GM12878 (cell line): ENCODE measurements around the gene PTPRM. TPM values are rescaled to one million over a fixed set of nuclear protein-coding genes. Genes with fewer than 3 reads are reported as not detected.

Source experiments
- ATAC-seq: fragments of 200-7000 bp; cut with Tn5 transposase; 3 replicates; pipeline ENCODE4 v1.9.1; 2020; ENCODE audit warnings: mild to moderate bottlenecking, moderate library complexity
- BruUV-seq: library from RNA; stranded (reverse); fragments of 400-500 nt; replicated peaks from 2 replicates; lab custom pipeline; 2021; lab: Mats Ljungman, UMichigan
- CTCF ChIA-PET: fragments of 300-600 bp; sonication (Branson Sonifier 250); formaldehyde crosslinking; extraction: SDS; loops from one replicate; lab custom pipeline; 2021; ENCODE audit warnings: inconsistent platforms; lab: Yijun Ruan, JAX
- POLR2A ChIA-PET: fragments of 350-600 bp; formaldehyde crosslinking; extraction: SDS; loops from one replicate; lab custom pipeline; 2021; ENCODE audit warnings: inconsistent platforms; lab: Charles Lee
- RAD21 ChIA-PET: fragments of 300-600 bp; sonication (Branson Sonifier 250); formaldehyde crosslinking; loops from one replicate; lab custom pipeline; 2023; ENCODE audit warnings: antibody characterized with exemption; ENCODE audit not compliant: unreplicated experiment; lab: Charles Lee
- SMC1A ChIA-PET: fragments of 300-600 bp; sonication (Branson Sonifier 250); formaldehyde crosslinking; loops from one replicate; lab custom pipeline; 2023; ENCODE audit not compliant: unreplicated experiment, uncharacterized antibody; lab: Charles Lee
- DNase-seq: peaks from one replicate; pipeline ENCODE4 v3.0.0-alpha.2; 2011; ENCODE audit warnings: low read depth, low spot score
- FAIRE-seq: peaks from 3 replicates; lab custom pipeline; 2011; peaks lifted over from hg19 to GRCh38; lab: Jason Lieb, UNC
- H2AFZ ChIP-seq: 2 replicates; pipeline ENCODE4 v1.6.0; 2011; ENCODE audit warnings: low read depth, low read length, control low read depth; ENCODE audit not compliant: control insufficient read depth
- H3K27ac ChIP-seq: 2 replicates; pipeline ENCODE4 v1.5.1; 2011; ENCODE audit warnings: control low read depth; ENCODE audit not compliant: control insufficient read depth, insufficient read depth
- H3K27me3 ChIP-seq, 2 experiments: replicated peaks in 1 of 2; 2 replicates each; pipeline versions ENCODE4 v1.6.0 to v1.6.1; 2011; ENCODE audit warnings: low read length in 1 of 2; ENCODE audit not compliant: control insufficient read depth in 2 of 2, insufficient read depth in 2 of 2
- H3K36me3 ChIP-seq, 2 experiments: 2 replicates each; pipeline ENCODE4 v1.5.1; 2011; ENCODE audit warnings: low read length in 1 of 2; ENCODE audit not compliant: control insufficient read depth in 2 of 2, insufficient read depth in 2 of 2
- H3K4me1 ChIP-seq: 2 replicates; pipeline ENCODE4 v1.6.1; 2011; ENCODE audit warnings: mild to moderate bottlenecking, low read length, moderate library complexity, mixed read lengths; ENCODE audit not compliant: control insufficient read depth, insufficient read depth
- H3K4me2 ChIP-seq: 2 replicates; pipeline ENCODE4 v1.6.0; 2011; ENCODE audit warnings: control low read depth; ENCODE audit not compliant: control insufficient read depth, insufficient read depth
- H3K4me3 ChIP-seq: fragments of 200-600 bp; sonication (generic); 2 replicates; pipeline ENCODE4 v1.5.1; 2016
- H3K79me2 ChIP-seq: 2 replicates; pipeline ENCODE4 v1.6.0; 2011; ENCODE audit warnings: low read length; ENCODE audit not compliant: control insufficient read depth, insufficient read depth
- H3K9ac ChIP-seq: 2 replicates; pipeline ENCODE4 v1.8.0; 2011; ENCODE audit warnings: low read length, control low read depth, mixed read lengths; ENCODE audit not compliant: control insufficient read depth, insufficient read depth
- H3K9me3 ChIP-seq: replicated peaks from 3 replicates; pipeline ENCODE4 v1.5.1; 2011; ENCODE audit warnings: mild to moderate bottlenecking, low read length; ENCODE audit not compliant: control insufficient read depth, insufficient read depth
- H4K20me1 ChIP-seq: 2 replicates; pipeline ENCODE4 v1.6.0; 2011; ENCODE audit not compliant: control insufficient read depth, insufficient read depth
- BHLHE40 ChIP-seq, 2 experiments: fragments of 450-650 bp in 1 of 2; IDR thresholded peaks; 2 replicates each; pipeline ENCODE4 v1.6.1; 2011 to 2017; ENCODE audit warnings: low read depth in 2 of 2, borderline replicate concordance in 1 of 2, improper control_type of control experiment in 1 of 2, low read length in 1 of 2, mild to moderate bottlenecking in 1 of 2
- CEBPB ChIP-seq, 2 experiments: fragments of 150-350 bp in 1 of 2; IDR thresholded peaks; 2 replicates each; pipeline ENCODE4 v1.6.1; 2012 to 2014; ENCODE audit warnings: low read depth in 2 of 2, low read length in 2 of 2, borderline replicate concordance in 1 of 2, inconsistent platforms in 1 of 2
- MEF2B ChIP-seq: fragments of 450-650 bp; IDR thresholded peaks from 2 replicates; pipeline ENCODE4 v1.6.1; 2018; ENCODE audit warnings: mild to moderate bottlenecking, moderate library complexity; ENCODE audit not compliant: partially characterized antibody, poor library complexity, severe bottlenecking
- MTA2 ChIP-seq: fragments of 450-650 bp; IDR thresholded peaks from 2 replicates; pipeline ENCODE4 v1.6.1; 2016; ENCODE audit warnings: low read depth, mild to moderate bottlenecking, moderate library complexity
- NFYB ChIP-seq: IDR thresholded peaks from 2 replicates; pipeline ENCODE4 v1.6.1; 2011; ENCODE audit warnings: low read depth, mild to moderate bottlenecking, low read length, improper control_type of control experiment, moderate library complexity; ENCODE audit not compliant: insufficient read depth
- RAD21 ChIP-seq: IDR thresholded peaks from 2 replicates; pipeline ENCODE4 v1.6.1; 2011; ENCODE audit warnings: mild to moderate bottlenecking, low read depth, low read length, moderate library complexity; ENCODE audit not compliant: insufficient read depth
- RFX5 ChIP-seq: IDR thresholded peaks from 2 replicates; pipeline ENCODE4 v1.6.1; 2011; ENCODE audit warnings: low read depth, low read length, improper control_type of control experiment
- SIN3A ChIP-seq: IDR thresholded peaks from 2 replicates; pipeline ENCODE4 v1.6.1; 2012; ENCODE audit warnings: low read depth, low read length, improper control_type of control experiment
- ZNF384 ChIP-seq: IDR thresholded peaks from 2 replicates; pipeline ENCODE4 v1.6.1; 2012; ENCODE audit warnings: low read depth, mild to moderate bottlenecking, low read length, improper control_type of control experiment, borderline replicate concordance
- WGBS: methylation state at CpG from one replicate; pipeline ENCODE4 v1.1.6; 2016; ENCODE audit warnings: low lambda C conversion rate; ENCODE audit not compliant: insufficient replicate concordance, insufficient coverage; ENCODE audit errors: missing lambda C conversion rate; 5-methylcytosine and 5-hydroxymethylcytosine counted together
- in situ Hi-C: fragments of 300-500 bp; cut with MboI; formaldehyde crosslinking; loops from 9 replicates; pipeline ENCODE4 v1.14.3; 2018; ENCODE audit warnings: mixed read lengths
- intact Hi-C: fragments of 100-400 bp; cut with micrococcal nuclease; formaldehyde crosslinking; loops from one replicate; pipeline ENCODE4 v1.14.2; 2022; ENCODE audit not compliant: unreplicated experiment
- polyA plus RNA-seq, 11 experiments: library from polyadenylated mRNA; depleted of rRNA in 4 of 11; unstranded in 6 of 11; stranded (reverse) in 5 of 11; fragments of >200 nt; fragmentation: Nextera tagmentation in 4 of 11; fragmentation: Illumina TruSeq in 1 of 11; extraction: Ambion mirVana in 4 of 11; extraction: Trizol in 1 of 11; gene quantifications; 1 replicate in 1 of 11; 2 replicates in 10 of 11; pipeline versions ENCODE4 v1.2.1 to v1.2.3, GENCODE V29; 2011 to 2016; ENCODE audit warnings: inconsistent platforms in 2 of 11, missing spikeins in 2 of 11, low read depth in 1 of 11
- total RNA-seq, 4 experiments: library from RNA; depleted of rRNA in 3 of 4; stranded (reverse); fragments of >200 nt in 3 of 4; fragmentation: Illumina TruSeq in 1 of 4; extraction: Trizol in 1 of 4; gene quantifications; 2 replicates each; pipeline versions ENCODE4 v1.2.1 to v1.2.3, GENCODE V29; 2013 to 2021

The PTPRM gene
- total and polyA plus RNA-seq, 10 of the 15 experiments (the other 5 are each of a cell fraction or from before 2014, with no cell fraction given): 0.07 to 22.6 (median 0.60) TPM

DNA sequence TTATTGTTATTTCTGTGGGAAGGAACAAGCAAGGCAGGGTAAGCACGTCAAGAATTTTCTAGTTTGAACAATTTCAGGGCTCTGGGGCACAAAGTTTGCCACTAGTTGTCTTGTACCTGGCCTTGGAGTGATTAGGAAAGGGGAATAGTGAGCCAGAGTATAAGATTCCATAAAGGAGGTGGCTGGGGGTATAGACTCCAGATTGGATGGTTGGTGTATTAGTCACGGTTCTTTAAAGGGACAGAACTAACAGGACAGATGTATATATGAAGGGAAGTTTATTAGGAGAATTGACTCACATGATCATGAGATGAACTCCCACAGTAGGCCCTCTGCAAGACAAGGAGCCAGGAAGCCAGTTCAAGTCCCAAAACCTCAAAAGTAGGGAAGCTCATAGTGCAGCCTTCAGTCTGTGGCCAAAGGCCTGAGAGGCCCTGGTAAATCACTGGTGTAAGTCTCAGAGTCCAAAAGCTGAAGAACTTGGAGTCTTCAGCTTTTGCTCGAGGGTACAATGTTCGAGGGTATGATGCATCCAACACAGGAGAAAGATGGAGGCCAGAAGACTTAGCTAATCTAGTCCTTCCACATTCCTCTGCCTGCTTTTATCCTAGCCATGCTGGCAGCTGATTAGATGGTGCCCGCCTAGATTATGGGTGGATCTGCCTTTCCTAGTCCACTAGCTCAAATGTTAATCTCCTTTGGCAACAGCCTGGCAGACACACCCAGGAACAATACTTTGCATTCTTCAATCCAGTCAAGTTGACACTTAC, 31.5 kb upstream of the PTPRM start:
- DNase-seq (no peak), ATAC-seq (no peak), FAIRE-seq (no peak)
- no peak for TF ChIP-seq BHLHE40 (IDR thresholded peaks at IDR 0.05; ENCODE audit: borderline replicate concordance in 1 of 2, low read depth in 2 of 2, low read length in 1 of 2)
- TF ChIP-seq MTA2: no peak
- no peak for TF ChIP-seq RAD21
- no peak for TF ChIP-seq RFX5
- TF ChIP-seq NFYB: no peak
- TF ChIP-seq ZNF384: no peak
- no peak for TF ChIP-seq CEBPB (IDR thresholded peaks at IDR 0.05; ENCODE audit: borderline replicate concordance in 1 of 2, low read depth in 2 of 2, low read length in 2 of 2)
- TF ChIP-seq MEF2B: no peak
- no peak for TF ChIP-seq SIN3A
- Histone ChIP-seq H3K4me1 (no peaks in the 10 kb centered on the region), H3K27ac (no peak overlapping the region), H3K27me3 (no peaks in the 10 kb centered on the region), H4K20me1 (no peaks in the 10 kb centered on the region), H3K9ac (no peak overlapping the region), H2AFZ (no peak overlapping the region), H3K9me3 (no peaks in the 10 kb centered on the region), H3K36me3 (no peaks in the 10 kb centered on the region), H3K79me2 (no peaks in the 10 kb centered on the region), H3K4me3 (no peak overlapping the region), H3K4me2 (no peak overlapping the region)
- ChIA-PET CTCF (no interaction called here), SMC1A (no interaction called here), RAD21 (no interaction called here), POLR2A (no interaction called here)
- in situ Hi-C loops: no loop called here
- BruUV-seq: no TSS peak
- WGBS: 3% methylated on average over 5 of the region's 5 CpGs
- intact Hi-C loops: no loop called here
